ENCODE measurements around the gene AVPR2.
A peak's percentile ranks its signal among the peaks of the same experiment; 100 is the strongest.

The AVPR2 gene

DNA sequence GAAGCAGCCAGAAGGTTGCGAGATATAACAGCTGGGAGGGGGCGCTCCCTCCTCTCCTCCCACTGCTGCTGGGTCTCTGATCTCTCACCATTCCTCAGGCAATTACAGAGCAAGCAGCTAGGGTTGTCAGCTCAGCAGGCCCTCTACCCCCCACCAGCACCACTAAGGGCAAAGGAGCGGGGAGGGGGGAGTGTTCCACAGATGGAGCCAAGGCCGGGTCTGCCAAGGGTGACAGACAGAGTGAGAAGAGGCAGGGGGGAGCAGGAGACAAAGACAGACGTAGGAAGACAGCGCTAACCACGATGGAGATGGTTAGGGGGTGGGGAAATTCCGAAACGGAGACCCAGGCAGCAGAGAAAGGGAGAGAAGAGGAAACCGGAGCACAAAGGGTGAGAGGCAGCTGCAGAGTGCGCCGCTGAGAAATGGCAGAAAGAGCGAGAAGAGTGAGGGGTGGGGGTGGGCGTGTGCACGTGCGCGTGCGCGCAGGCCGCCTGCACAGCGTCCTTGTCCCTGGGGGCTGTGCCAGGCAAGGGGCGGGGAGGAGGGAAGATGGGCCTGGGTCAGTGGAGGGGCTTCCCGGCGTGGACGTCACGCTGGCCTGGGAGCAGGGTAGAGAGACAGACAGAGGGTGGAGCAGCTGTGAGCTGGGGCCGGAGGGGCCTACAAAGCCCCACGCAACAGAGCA is 25.4 kb upstream of the AVPR2 start:
- no peaks in the 10 kb centered on the region for H3K9me3 Mint-ChIP-seq
- H3K4me3 Mint-ChIP-seq = peak overlapping the region; percentile 36
- no peak for DNase-seq (ENCODE audit: low spot score in 2 of 2)
- H3K4me1 Mint-ChIP-seq = peaks cover 20% of the 10 kb centered on the region
- H3K27ac Mint-ChIP-seq = no peak overlapping the region
- ATAC-seq = peak; percentile 40
- peaks cover 13% of the 10 kb centered on the region for H3K36me3 Mint-ChIP-seq

DNA sequence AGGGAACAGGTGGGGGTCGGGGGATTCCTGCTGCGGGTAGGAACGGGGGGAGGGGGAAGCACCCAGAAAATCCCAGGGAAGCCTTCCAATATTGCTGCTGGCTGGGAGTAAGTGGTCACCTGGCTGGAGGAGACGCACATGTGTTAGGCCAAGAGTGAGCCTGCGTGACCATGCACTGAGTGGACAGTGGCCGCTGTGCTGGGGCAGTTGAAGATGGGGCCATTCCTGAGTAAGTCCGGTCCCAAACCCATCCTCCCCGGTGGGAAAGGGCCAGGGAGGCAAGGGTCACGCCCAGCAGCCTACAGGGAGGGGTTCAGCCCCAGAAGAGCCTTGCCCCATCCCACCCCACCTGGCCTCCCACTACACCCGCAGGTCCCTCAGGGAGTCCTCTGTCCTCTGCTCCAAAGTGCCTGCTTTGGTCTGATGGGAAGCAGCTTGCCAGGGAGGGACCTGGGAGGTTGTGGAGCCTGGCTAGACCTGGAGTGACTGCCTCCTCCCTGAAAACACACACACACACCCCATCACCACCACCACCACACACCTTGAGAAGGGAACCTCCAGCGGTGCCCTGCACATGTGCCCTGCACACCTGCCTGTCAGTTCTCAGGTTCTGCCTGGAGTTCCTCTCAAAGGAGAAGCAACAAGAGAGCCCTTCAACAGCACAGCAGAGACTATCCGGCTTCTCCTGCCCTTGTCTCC is 24.6 kb upstream of the AVPR2 start:
- H3K36me3 Mint-ChIP-seq = peaks cover 6% of the 10 kb centered on the region
- no peaks in the 10 kb centered on the region for H3K9me3 Mint-ChIP-seq
- ATAC-seq = no peak
- H3K27ac Mint-ChIP-seq = no peak overlapping the region
- H3K4me3 Mint-ChIP-seq = no peak overlapping the region
- peaks cover 13% of the 10 kb centered on the region for H3K4me1 Mint-ChIP-seq
- no peak for DNase-seq (ENCODE audit: low spot score in 2 of 2)

DNA sequence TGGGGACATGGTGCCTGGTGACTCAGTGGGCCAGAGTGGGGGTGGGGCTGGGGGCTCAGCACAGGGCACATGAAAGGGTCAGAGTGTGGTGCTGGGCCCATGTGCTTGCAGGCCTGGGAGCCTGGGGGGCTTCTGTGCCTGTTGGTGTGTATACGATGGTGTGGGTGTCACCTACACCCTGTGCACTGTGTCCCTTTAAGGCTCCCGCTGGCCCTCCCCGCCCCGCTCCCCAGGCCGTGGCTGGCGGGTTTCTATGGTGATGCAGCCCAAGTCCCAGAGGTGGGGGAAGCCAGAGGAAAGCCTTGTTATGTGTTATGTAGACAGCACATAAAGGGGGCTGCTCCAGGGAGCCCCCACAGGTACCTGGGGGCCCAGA is 24.0 kb upstream of the AVPR2 start:
- no peaks in the 10 kb centered on the region for H3K9me3 Mint-ChIP-seq
- H3K4me3 Mint-ChIP-seq = no peak overlapping the region
- no peak overlapping the region for H3K27ac Mint-ChIP-seq
- peaks cover 8% of the 10 kb centered on the region for H3K4me1 Mint-ChIP-seq
- DNase-seq (ENCODE audit: low spot score in 2 of 2) = no peak
- ATAC-seq = no peak
- H3K36me3 Mint-ChIP-seq = peaks cover 2% of the 10 kb centered on the region

DNA sequence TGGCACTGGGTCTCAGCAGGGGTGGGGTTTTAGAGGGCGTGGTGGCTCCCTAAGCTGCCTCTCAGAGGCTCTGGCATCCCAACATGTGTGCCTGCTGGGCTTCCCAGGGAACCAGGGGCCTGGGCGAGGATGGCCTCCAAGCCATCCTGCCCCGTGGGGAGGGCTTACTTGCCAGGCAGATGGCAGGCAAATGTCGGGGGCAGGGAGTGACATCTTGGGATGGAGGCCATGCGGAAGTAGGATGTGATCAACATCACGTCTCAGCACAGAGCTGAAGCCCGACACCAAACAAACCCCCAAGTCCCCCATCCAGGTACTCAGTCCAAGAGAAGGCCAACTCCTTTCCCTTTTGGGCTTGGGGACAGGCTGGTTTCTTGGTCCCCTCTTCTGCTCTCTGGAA is 23.2 kb upstream of the AVPR2 start:
- DNase-seq (ENCODE audit: low spot score in 2 of 2) = no peak
- no peak overlapping the region for H3K4me3 Mint-ChIP-seq
- no peak overlapping the region for H3K27ac Mint-ChIP-seq
- H3K36me3 Mint-ChIP-seq = no peaks in the 10 kb centered on the region
- H3K4me1 Mint-ChIP-seq = peaks cover 8% of the 10 kb centered on the region
- no peaks in the 10 kb centered on the region for H3K9me3 Mint-ChIP-seq
- no peak for ATAC-seq

DNA sequence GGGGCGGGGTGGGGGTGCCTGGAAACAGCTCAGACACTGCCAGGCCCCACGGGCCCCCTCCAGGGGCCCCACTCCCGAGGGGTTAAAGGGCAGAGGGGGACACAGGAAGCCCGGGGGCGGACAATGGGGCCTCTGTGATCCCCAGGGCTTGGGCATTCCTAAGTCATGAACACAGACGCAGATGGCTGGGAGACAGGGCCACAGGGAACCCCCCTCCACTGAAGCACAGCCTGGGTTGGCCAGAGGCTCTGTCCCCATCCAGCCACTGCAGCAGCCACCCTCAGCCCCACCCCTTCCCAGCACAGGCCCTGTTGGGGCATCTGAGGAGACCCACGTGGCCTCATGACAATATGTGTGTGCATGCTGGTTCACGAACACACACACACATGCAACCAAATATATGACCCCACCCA is 22.4 kb upstream of the AVPR2 start:
- no peak for ATAC-seq
- no peak overlapping the region for H3K4me3 Mint-ChIP-seq
- no peak overlapping the region for H3K27ac Mint-ChIP-seq
- no peaks in the 10 kb centered on the region for H3K36me3 Mint-ChIP-seq
- no peak for DNase-seq (ENCODE audit: low spot score in 2 of 2)
- peaks cover 8% of the 10 kb centered on the region for H3K4me1 Mint-ChIP-seq
- H3K9me3 Mint-ChIP-seq = no peaks in the 10 kb centered on the region

DNA sequence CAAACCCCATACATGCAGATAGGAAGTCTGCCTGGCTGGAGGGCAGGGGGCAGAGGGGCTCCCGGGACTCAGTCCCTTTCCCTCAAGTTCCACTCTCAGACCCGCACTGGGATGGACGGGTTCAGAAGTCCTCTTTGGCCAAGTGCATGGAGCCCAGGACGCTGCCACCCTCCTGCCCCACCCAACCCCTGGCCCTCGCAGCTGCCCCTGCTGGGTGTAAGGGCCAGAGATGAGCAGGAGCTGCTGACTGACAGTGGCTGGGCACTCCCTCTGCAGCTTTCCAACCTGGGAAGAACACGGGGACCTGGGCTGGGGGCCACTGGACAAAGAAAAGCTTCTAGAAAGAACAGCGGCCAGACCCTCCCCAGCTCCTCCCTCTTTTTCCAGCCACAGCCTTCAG is 21.9 kb upstream of the AVPR2 start:
- DNase-seq (ENCODE audit: low spot score in 2 of 2) = no peak
- Mint-ChIP-seq H3K9me3 (no peaks in the 10 kb centered on the region), H3K4me3 (no peak overlapping the region), H3K36me3 (no peaks in the 10 kb centered on the region), H3K27ac (no peak overlapping the region), H3K4me1 (peaks cover 8% of the 10 kb centered on the region)
- ATAC-seq = no peak

DNA sequence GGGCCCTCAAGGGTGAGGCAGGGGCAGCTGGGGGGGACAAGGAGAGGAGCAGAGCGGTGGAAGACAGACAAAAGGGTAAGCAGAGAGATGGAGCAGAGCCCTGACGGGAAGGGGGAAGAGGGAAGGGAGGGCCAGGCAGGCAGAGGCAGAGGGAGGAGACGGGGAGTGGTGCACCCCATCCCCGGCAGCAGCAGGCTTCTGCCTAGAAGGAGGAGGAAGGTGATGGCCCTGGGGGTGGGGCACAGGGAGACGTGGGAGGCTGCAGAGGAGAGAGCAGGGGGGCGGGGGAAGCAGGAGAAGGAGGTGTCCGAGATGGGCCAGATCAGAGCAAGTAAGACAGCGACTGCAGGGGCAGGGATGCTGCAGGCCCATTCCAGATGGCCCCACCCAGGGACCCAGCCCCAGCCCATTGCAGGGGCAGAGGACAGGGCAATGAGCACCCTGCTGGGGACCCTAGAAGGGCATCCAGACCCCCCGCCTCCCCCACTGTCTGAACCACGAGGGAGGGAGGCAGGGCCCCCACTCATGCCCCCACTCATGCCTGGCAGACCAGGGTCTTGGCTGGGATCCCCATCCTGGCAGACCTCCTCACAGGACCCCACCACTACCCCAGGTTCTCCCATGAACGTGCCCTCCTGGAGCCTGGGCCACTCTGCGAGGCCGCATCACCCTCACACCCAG is 21.2 kb upstream of the AVPR2 start:
- H3K36me3 Mint-ChIP-seq = no peaks in the 10 kb centered on the region
- DNase-seq (ENCODE audit: low spot score in 2 of 2) (no peak), ATAC-seq (no peak)
- H3K4me3 Mint-ChIP-seq = no peak overlapping the region
- H3K4me1 Mint-ChIP-seq = peaks cover 8% of the 10 kb centered on the region
- H3K27ac Mint-ChIP-seq = no peak overlapping the region
- H3K9me3 Mint-ChIP-seq = no peaks in the 10 kb centered on the region

DNA sequence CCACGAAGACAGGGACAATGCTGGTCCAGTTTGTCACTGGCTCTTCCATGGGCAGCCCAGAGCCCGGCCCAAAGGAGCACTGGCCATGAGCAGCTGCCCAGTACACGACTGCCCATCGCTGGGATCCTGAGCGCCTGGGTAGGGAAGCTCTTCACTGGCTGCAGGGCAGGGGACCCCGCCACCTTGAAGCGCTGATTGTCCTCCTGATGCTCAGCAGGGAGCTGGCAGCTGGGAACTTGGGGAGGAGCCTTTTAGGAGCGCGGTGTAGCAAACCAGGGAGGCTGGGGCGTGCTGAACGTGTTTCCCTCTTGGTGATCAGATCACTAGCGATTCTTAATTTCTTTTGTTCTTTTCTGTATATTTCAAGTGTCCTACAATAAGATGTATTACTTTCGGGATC is 20.3 kb upstream of the AVPR2 start:
- Mint-ChIP-seq H3K36me3 (no peaks in the 10 kb centered on the region), H3K4me3 (peak overlapping the region; percentile 46), H3K9me3 (no peaks in the 10 kb centered on the region), H3K27ac (no peak overlapping the region), H3K4me1 (peaks cover 4% of the 10 kb centered on the region)
- DNase-seq (ENCODE audit: low spot score in 2 of 2) (no peak), ATAC-seq (no peak)

DNA sequence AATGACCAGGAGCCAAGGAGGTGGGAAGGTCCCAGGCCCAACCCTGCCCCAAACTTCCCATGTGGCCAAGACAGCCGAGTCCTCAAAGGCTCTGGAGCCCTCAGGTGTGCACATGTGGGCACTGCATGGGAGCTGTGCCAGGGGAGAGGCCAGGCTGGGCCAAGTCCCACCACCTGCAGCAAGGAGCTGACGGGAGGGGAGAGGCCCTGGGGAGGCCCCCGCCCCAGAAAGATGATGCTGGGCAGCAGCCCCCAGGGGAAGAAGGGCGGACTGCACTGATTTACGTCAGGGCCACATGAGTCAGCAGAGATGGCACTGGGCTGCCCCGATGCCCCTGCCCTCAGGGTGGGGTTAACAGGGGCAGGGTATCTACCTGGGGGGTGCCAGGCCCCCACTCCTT is 19.9 kb upstream of the AVPR2 start:
- Mint-ChIP-seq H3K4me3 (peak overlapping the region; percentile 46), H3K9me3 (no peaks in the 10 kb centered on the region), H3K4me1 (no peaks in the 10 kb centered on the region), H3K36me3 (no peaks in the 10 kb centered on the region), H3K27ac (no peak overlapping the region)
- ATAC-seq (no peak), DNase-seq (ENCODE audit: low spot score in 2 of 2) (no peak)

DNA sequence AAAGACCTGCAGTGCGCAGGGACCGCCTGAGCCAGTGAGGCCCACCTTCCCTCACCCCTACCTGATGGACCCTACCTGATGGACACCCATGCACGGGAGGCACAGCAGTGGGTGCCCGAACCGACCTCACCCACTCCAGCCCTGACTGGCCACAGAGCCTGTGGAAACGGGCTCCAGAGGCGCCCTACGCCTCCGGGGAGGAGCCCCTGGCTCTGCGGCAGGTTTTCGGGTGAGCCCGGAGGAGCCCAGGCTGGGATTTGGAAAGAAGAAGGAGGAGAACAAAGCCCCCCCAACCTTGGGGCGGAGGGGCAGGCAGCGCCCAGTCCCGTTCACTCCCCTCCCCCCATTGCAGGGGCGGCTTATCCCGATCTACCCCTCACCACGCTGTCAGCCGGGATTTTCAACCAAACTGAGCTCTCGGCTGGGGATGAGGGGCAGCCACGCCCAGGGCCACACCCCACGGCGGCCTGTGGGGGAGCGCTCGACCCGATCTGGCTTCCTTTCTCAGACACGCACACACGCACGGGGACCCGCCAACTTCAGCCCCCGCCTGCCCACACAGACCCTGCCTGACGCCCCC is 19.2 kb upstream of the AVPR2 start:
- peak; percentile 64 for ATAC-seq
- no peaks in the 10 kb centered on the region for H3K4me1 Mint-ChIP-seq
- no peak overlapping the region for H3K27ac Mint-ChIP-seq

DNA sequence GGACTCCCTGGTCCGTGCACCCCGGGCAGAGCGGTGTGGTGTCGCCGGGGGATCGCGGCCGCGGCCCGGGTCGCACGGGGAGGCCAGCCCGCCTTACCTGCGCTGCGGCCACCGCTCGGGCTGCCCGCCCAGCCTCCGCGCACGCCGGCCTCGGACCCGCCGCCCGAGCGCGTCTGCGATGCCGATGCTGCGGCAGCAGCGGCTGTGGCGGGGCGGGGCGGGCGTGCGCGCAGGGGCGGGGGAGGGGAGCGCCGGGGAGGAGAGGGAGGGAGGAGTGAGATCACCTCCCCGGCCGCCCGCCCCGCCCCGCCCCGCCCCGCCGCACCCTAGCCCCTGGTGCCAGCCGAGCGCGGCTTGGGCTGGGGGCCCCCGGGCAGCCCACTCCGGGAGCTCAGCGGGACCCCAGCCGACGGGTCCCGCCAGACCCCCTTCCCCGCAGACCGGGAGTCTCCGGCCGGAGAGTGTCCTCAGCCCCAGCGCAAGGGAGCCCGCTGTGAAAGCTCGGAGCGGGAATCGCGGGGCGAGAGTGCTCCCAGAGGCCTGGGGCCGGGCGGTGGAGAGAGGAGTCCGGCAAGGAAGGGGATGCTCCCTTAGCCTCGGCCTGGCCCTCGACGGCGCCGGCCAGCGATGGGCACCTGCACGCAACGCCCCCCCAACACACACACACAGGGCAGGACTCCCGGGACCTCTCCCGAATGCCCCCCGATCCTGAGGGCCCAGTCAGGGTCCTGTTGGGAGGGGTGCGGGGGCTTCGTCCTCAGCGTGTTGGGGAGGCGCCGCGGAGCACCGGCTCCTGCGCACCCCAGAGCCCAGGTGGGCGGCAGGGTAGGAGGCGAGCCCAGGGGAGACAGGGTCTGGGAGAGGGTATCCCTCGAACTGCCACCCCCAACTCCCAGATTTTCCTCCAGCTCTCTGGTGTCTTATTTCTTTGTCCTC is 18.2 kb upstream of the AVPR2 start, which contains the start of gene L1CAM:
L1CAM (minus strand) TSS at position 206 of the 936 bp plus-strand sequence. CDS start 10,337 bp downstream, outside the sequence.
- no peak within 1 kb of the TSS for H3K27ac Mint-ChIP-seq
- DNase-seq (ENCODE audit: low spot score in 2 of 2) (no peak), ATAC-seq (peak; percentile 61)
- peak within 1 kb of the TSS; percentile 46 for H3K4me3 Mint-ChIP-seq
- no peaks in the 10 kb centered on the region for H3K36me3 Mint-ChIP-seq
- H3K9me3 Mint-ChIP-seq = no peaks in the 10 kb centered on the region
- H3K4me1 Mint-ChIP-seq = no peaks in the 10 kb centered on the region

More for the DNA sequence above, 19.2 kb upstream of the AVPR2 start:
- Mint-ChIP-seq H3K4me3 (peak overlapping the region; percentile 46), H3K9me3 (no peaks in the 10 kb centered on the region), H3K36me3 (no peaks in the 10 kb centered on the region)
- no peak for DNase-seq (ENCODE audit: low spot score in 2 of 2)

DNA sequence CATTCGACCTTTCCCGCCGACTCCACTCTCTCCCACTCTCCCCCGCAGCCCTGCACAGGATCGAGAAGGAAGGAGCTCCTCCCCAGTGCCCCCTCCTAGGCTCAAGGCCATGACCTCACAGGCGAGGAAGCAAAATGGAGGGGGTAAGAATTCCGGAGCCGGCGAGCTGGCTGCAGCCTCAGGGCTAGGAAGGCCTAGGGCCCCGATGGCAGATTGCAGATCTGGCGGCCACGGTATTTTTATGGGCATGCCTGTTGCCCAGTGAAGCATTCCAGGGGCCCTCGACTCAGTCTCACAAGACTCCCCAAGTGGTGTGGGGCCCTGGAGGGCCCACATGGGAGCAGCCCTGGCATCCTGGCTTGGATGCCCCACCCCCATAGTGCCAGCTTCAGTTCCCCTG is 17.6 kb upstream of the AVPR2 start:
- Mint-ChIP-seq H3K4me1 (no peaks in the 10 kb centered on the region), H3K36me3 (no peaks in the 10 kb centered on the region), H3K27ac (no peak overlapping the region), H3K9me3 (no peaks in the 10 kb centered on the region), H3K4me3 (no peak overlapping the region)
- ATAC-seq (no peak), DNase-seq (ENCODE audit: low spot score in 2 of 2) (no peak)

DNA sequence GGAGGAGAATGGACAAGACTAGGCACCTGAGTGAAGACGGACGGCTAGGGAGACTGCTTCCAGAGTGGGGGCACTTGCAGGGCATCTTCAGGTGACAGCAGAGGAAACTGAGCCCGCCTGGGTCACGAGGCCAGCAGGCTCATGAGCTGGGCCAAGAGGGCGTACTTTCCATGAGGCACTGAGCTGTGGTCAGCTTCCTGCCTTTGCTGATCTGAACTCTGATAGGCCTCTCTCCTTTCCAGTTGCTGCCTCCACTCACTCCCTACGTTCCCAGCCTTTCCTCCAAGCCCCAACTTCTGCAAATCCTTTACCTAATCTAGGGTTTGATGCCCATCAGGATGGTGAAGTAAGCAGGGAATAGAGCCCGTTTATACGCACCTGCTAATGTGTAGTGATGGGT is 17.1 kb upstream of the AVPR2 start:
- H3K4me3 Mint-ChIP-seq = no peak overlapping the region
- no peak overlapping the region for H3K27ac Mint-ChIP-seq
- DNase-seq (ENCODE audit: low spot score in 2 of 2) = no peak
- H3K4me1 Mint-ChIP-seq = no peaks in the 10 kb centered on the region
- ATAC-seq = no peak
- no peaks in the 10 kb centered on the region for H3K36me3 Mint-ChIP-seq
- no peaks in the 10 kb centered on the region for H3K9me3 Mint-ChIP-seq

DNA sequence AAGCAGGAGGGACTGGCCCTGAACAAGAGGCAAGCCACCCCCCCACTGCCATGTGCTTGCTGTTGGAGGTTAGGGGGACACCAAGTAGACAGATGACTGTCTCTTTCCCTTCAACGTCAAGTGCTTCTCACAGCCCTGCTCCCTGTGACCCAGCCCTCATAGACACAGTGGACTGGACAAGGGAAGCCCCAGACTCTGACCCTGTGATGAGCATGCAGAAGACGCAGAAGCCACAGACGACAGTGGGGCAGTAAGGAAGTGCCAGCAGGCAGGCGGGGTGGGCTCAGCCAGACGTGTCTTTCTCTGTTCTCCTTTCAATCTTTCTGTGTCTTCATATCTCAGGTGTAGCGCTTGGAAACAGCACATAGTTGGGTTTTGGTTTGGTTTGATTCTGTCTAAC is 16.1 kb upstream of the AVPR2 start:
- no peak for DNase-seq (ENCODE audit: low spot score in 2 of 2)
- Mint-ChIP-seq H3K9me3 (no peaks in the 10 kb centered on the region), H3K27ac (no peak overlapping the region), H3K4me3 (no peak overlapping the region), H3K36me3 (no peaks in the 10 kb centered on the region), H3K4me1 (no peaks in the 10 kb centered on the region)
- ATAC-seq = peak; percentile 56

DNA sequence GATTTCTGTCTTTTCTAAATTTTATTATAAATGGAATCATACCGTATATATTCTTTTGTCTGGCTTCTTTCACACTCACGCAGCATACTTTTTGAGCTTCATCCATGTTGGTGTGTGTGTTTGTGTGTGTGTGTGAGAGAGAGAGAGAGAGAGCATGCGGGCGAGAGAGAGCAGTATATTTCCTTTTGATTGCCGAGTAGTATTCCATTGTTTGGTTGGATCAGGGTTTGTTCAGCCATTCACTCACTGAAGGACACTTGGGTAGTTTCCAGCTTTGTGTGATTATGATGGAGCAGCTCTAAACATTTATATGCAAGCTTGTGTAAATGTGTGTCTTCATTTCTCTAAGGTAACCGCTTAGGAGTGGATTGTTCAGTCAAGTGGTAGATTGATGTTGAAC is 15.3 kb upstream of the AVPR2 start:
- ATAC-seq = no peak
- H3K27ac Mint-ChIP-seq = no peak overlapping the region
- H3K4me1 Mint-ChIP-seq = no peaks in the 10 kb centered on the region

More for the DNA sequence above, 15.3 kb upstream of the AVPR2 start:
- H3K9me3 Mint-ChIP-seq = no peaks in the 10 kb centered on the region
- no peak overlapping the region for H3K4me3 Mint-ChIP-seq
- H3K36me3 Mint-ChIP-seq = no peaks in the 10 kb centered on the region
- DNase-seq (ENCODE audit: low spot score in 2 of 2) = no peak
